ENCODE results near the gene CYB561A3. TPM values are rescaled to one million over a fixed set of nuclear protein-coding genes. Genes with fewer than 3 reads are reported as not detected.
A peak's percentile ranks its signal among the peaks of the same experiment; 100 is the strongest.

The CYB561A3 gene
- total RNA-seq, 1 donor from 2014 or later: 26.4 TPM

- FAIRE-seq: no peak
- Histone ChIP-seq H3K27me3 (ENCODE audit: insufficient read depth, low read length) (no peaks in the 10 kb centered on the region), H3K4me1 (ENCODE audit: insufficient read depth, low read length) (peaks cover 16% of the 10 kb centered on the region), H3K9ac (ENCODE audit: low read length) (no peak overlapping the region), H3K9me3 (ENCODE audit: insufficient read depth, low read depth, low read length) (no peaks in the 10 kb centered on the region), H3K4me3 (ENCODE audit: insufficient read depth, low read depth, low read length) (no peak overlapping the region), H3K4me2 (ENCODE audit: low read length) (no peak overlapping the region), H3K36me3 (ENCODE audit: insufficient read depth, low read length) (no peaks in the 10 kb centered on the region), H2AFZ (ENCODE audit: low read depth, low read length) (no peak overlapping the region), H3K79me2 (ENCODE audit: insufficient read depth, low read length) (peaks cover 6% of the 10 kb centered on the region), H3K27ac (ENCODE audit: low read depth, low read length) (no peak overlapping the region), H4K20me1 (ENCODE audit: insufficient read depth, low read length) (no peaks in the 10 kb centered on the region)
- H3K36me3 Mint-ChIP-seq (ENCODE audit: low read depth, unreplicated experiment): peaks cover 17% of the 10 kb centered on the region
- DNase-seq (ENCODE audit: low read depth): no peak
- no peak for TF ChIP-seq EZH2 (IDR thresholded peaks at IDR 0.05; ENCODE audit: insufficient read depth, low read length)
- no peak for TF ChIP-seq CTCF (IDR thresholded peaks at IDR 0.05; ENCODE audit: insufficient read depth, low read depth, low read length)
- H3K9me3 Mint-ChIP-seq (ENCODE audit: unreplicated experiment): no peaks in the 10 kb centered on the region
- no peak overlapping the region for H3K27ac Mint-ChIP-seq (ENCODE audit: unreplicated experiment)
- peaks cover 10% of the 10 kb centered on the region for H3K4me1 Mint-ChIP-seq (ENCODE audit: low read depth, unreplicated experiment)
- peaks cover 6% of the 10 kb centered on the region for H3K27me3 Mint-ChIP-seq (ENCODE audit: low read depth, unreplicated experiment)
- no peak overlapping the region for H3K4me3 Mint-ChIP-seq (ENCODE audit: unreplicated experiment)
These were observed 23.8 kb downstream of the CYB561A3 start for GRCh38 chr11:61337706-61338470.

- H3K4me3 Mint-ChIP-seq (ENCODE audit: unreplicated experiment): no peak overlapping the region
- peak overlapping the region; percentile 28 for H2AFZ ChIP-seq (ENCODE audit: low read depth, low read length)
- H3K36me3 ChIP-seq (ENCODE audit: insufficient read depth, low read length): no peaks in the 10 kb centered on the region
- peaks cover 11% of the 10 kb centered on the region for H4K20me1 ChIP-seq (ENCODE audit: insufficient read depth, low read length)
- H3K27me3 Mint-ChIP-seq (ENCODE audit: low read depth, unreplicated experiment): peaks cover 6% of the 10 kb centered on the region
- DNase-seq (ENCODE audit: low read depth): peak; percentile 35
- H3K9me3 ChIP-seq (ENCODE audit: insufficient read depth, low read depth, low read length): no peaks in the 10 kb centered on the region
- H3K4me1 ChIP-seq (ENCODE audit: insufficient read depth, low read length): peaks cover 27% of the 10 kb centered on the region
- no peak for FAIRE-seq
- no peak overlapping the region for H3K4me2 ChIP-seq (ENCODE audit: low read length)
- H3K79me2 ChIP-seq (ENCODE audit: insufficient read depth, low read length): peaks cover 21% of the 10 kb centered on the region
- H3K9me3 Mint-ChIP-seq (ENCODE audit: unreplicated experiment): no peaks in the 10 kb centered on the region
- H3K9ac ChIP-seq (ENCODE audit: low read length): no peak overlapping the region
- peaks cover 16% of the 10 kb centered on the region for H3K36me3 Mint-ChIP-seq (ENCODE audit: low read depth, unreplicated experiment)
- H3K4me1 Mint-ChIP-seq (ENCODE audit: low read depth, unreplicated experiment): peaks cover 20% of the 10 kb centered on the region
- H3K27ac Mint-ChIP-seq (ENCODE audit: unreplicated experiment): no peak overlapping the region
- H3K4me3 ChIP-seq (ENCODE audit: insufficient read depth, low read depth, low read length): no peak overlapping the region
- no peak for TF ChIP-seq EZH2 (IDR thresholded peaks at IDR 0.05; ENCODE audit: insufficient read depth, low read length)
- TF ChIP-seq CTCF (IDR thresholded peaks at IDR 0.05; ENCODE audit: insufficient read depth, low read depth, low read length): peak; percentile 98
- H3K27me3 ChIP-seq (ENCODE audit: insufficient read depth, low read length): no peaks in the 10 kb centered on the region
- no peak overlapping the region for H3K27ac ChIP-seq (ENCODE audit: low read depth, low read length)
These were observed 25.3 kb downstream of the CYB561A3 start for GRCh38 chr11:61336171-61336935.

Data from astrocyte (in vitro differentiated cells and primary cell).